SK-MEL-5 (cell line): ENCODE results near the gene FUT1. TPM values are rescaled to one million over a fixed set of nuclear protein-coding genes. Genes with fewer than 3 reads are reported as not detected.
A peak's percentile ranks its signal among the peaks of the same experiment; 100 is the strongest.
"Not testable (repeated sequence)": the region's sequence is repeated elsewhere in the genome, so short reads cannot be mapped to it uniquely, and the experiment has no call there.

Experiments used
- DNase-seq: peaks from one replicate; pipeline ENCODE4 v3.0.0-alpha.2; 2016; ENCODE audit warnings: low read depth, low spot score
- in situ Hi-C: cut with HindIII; loops from 2 replicates; pipeline ENCODE4 v1.10.0; 2016; ENCODE audit warnings: low sequenced_read_pairs, high pct_unique_total_duplicates, low pct_unique_long_range_greater_than_20kb
- polyA plus RNA-seq, 2 experiments: library from polyadenylated mRNA; depleted of rRNA; stranded (reverse); fragments of >200 nt; gene quantifications; 2 replicates each; pipeline ENCODE4 v1.2.3, GENCODE V29; 2015
- total RNA-seq: library from RNA; depleted of rRNA; stranded (reverse); fragments of >200 nt; shearing (Covaris generic); gene quantifications from 2 replicates; pipeline ENCODE4 v1.2.3, GENCODE V29; 2014; rRNA removed

Gene FUT1
- 0.11 and 0.16 TPM in 2 replicates for total RNA-seq
- polyA plus RNA-seq (2015; cell fraction: cytosol; rRNA removed): 0.11 and 0.21 TPM in 2 replicates
- polyA plus RNA-seq (2015; cell fraction: nucleus; rRNA removed): 0.10 and 1.0 TPM in 2 replicates

GRCh38 chr19:48752496-48753365, at the start of gene FUT1:
TSS of gene FUT1 (minus strand) at chr19:48752641. CDS start at chr19:48751281, 1,360 bp downstream.
- DNase-seq: no peak
- in situ Hi-C loops: no loop called here

DNA sequence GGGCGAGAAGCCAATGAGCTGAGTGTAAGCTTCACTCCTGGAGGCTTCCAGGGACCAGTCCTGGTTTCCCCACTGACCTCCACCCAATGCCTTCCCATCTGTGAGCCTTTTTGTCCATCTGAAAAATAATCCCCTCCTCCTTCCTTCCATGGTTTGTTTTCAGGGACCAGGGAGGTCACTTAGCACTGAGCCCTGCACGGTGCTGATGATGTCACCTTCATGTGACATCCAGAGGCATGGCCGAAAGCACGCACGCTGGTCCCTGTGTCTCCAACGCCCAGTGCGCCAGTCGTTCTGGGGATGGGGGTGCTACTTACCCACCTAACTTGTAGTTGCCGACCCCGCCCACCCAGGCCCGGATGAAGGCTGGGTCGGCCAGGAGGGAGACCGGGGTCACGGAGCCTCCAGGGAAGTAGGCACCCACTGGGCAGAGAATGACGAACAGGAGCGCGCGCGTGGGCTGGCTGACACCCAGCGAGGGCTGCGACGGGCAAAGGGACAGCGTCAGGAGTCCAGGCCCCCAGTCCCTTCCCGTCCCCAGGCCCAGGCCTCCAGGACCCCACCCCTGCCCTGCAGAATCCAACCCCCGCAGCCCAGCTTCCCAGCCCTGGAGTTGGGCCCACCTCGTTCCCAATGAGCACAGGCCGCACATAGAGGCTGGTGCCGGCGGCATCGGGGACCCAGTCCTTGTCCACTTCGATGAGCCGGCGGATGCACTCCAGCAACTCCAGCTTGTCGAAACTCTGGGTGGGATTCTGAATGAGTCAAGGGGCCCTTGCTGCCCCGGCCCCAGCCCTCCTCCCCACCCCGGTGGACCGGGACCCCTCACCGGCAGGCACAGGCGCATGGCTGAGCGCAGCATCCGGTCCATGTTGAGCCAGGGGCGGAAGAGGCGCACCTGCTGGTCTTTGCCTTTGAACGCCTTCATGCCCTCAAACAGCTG, 47.2 kb upstream of the FUT1 start:
- in situ Hi-C loops: no loop called here
- no peak for DNase-seq

GRCh38 chr19:48798937-48799336, 46.5 kb upstream of the FUT1 start:
- DNase-seq: no peak
- in situ Hi-C loops: no loop called here

DNA sequence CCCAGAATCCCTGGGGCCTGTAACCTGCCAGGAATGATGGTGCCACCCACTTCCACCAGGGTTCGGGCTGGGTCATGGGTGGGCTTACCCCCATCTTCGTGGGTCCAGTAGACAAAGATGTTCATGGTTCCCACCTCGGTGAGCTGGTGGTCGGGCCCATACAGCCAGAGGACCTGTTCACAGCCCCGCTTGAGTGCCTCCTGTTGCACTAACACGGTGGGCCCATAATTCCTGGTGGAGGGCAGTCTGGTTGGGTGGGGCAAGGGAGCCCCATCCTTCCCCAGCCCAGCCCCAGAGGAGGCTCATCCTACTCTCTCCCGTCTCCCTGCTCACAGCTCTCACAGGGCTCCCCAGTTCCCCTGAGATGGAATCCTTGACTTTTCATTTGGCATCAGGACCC, 44.7 kb upstream of the FUT1 start:
- in situ Hi-C loops: no loop called here
- DNase-seq: no peak

DNA sequence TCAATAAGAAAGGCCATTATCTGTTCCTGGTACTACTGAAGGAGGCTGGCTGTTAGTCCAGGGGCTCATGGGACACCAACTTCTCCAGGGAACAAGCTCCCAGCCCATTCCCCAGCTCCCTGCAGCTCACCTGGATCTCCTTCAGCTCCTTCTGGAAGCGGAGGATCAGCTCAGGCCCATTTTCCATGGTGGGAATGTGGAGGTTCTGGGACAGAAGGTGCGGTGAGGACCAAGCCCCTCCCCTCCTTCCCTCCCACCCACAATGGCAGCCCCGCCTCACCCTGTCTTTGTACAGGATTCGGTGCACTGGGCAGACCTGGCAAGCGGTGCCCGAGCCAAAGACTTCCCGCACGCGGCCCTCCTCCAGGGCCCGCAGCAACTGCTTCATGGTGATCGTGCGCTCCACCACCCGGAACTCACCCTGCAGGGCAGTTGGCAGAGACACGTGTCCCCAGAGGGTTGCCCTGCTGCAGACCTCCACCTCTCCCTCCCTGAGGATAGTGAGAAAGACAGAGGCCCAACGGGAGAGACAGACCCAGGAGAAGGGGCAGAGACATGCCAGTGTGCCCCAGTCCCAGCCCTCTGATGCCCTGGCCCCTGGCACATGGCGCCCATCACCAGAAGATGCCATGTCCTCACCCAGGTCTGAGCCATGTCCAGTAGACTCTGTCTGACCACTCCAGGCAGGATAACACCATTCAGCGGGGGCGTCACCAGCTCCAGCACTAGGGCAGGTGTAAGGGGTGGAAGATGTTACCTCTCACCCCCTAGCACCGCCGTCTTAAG, 44.0 kb upstream of the FUT1 start:
- in situ Hi-C loops: no loop called here
- no peak for DNase-seq

DNA sequence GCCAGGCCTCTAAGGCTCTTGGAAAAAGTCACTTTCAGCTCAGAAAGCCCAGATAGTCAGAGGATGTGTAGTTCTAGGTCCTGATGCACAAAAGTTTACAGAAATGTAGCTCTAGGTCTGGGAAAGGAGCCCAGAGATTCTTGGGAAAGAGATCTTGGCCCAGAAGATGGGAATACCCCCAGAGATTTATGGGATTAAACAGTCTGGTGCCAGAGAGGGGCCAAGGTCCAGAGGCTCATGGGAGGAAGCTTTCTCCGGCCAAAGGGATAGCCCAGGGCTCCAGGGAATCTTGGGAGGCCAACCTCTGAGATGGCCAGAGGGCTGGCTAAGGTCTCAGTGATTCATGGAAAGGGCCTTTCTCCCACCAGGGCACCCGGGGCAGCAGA, 43.2 kb upstream of the FUT1 start:
- no peak for DNase-seq
- in situ Hi-C loops: no loop called here

GRCh38 chr19:48795055-48795684, 42.7 kb upstream of the FUT1 start:
- in situ Hi-C loops: no loop called here
- DNase-seq: peak; percentile 95

DNA sequence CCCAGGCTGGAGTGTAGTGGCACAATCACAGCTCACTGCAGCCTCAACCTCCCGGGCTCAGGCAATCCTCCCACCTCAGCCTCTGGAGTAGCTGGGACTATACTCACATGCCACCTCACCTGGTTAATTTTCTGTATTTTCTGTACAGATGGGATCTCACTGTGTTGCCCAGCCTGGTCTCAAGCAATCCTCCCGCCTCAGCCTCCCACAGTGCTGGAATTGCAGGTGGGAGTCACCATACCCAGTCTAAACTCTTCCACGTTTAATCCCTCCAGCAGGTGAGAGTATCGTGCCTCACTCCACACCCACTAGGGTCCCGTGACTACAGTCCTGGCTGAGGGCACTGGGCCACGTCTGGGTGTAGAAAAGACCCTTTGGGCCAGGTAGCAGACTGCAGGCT, 41.9 kb upstream of the FUT1 start:
- no peak for DNase-seq
- in situ Hi-C loops: no loop called here

DNA sequence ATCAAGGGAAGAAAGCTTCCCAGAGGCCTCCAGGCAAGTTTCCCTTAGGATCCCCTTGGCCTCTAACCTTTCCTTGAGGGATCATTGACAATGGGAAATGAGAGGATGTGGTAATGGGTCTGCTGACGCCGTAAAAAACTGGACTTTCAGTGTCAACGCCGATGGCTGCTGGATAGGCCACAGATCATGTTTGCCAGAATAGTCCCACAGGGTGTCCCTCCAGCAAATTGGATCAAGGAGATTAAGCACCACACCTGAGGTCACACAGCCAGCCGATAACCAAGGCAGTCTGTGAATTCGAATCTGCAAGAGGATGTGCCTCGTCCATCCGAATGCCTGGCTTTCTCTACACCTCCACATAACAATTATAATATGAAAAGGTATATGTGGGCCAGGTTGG, 40.8 kb upstream of the FUT1 start:
- in situ Hi-C loops: no loop called here
- DNase-seq: no peak

- in situ Hi-C loops, DNase-seq: not testable (repeated sequence)
Observed at GRCh38 chr19:48787331-48787730, 34.9 kb upstream of the FUT1 start.

DNA sequence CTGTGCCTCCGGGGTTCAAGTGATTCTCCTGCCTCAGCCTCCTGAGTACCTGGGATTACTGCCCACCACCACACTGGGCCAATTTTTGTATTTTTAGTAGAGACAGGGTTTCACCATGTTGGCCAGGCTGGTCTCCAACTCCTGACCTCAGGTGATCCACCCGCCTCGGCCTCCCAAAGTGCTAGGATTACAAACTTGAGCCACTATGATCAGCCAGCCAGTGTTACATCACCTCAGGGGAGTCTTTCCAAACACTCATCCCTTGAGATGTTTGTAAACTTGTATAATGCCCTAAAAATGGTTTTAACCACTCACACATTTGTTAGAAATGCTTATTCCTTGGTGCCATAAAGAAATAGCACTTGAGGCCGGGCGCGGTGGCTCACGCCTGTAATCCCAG, 34.0 kb upstream of the FUT1 start:
- DNase-seq, in situ Hi-C loops: not testable (repeated sequence)

DNA sequence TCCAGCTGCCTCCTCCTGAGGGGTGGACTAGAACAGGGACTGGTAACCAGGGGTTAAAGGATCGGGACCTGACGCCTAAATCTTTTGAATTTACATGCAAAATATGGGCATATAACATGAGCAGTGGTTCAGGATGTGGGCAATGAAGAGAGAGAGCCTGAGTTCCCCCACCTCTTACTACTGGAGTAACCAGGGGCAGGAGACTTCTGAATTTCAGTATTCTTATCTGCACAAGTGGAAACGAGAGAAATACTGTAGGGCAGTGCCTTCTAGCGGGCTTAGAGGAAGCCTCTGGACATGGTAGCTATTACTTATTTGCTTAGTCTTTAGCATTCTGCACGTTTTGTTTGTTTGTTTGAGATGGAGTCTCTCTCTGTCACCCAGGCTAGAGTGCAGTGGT, 32.1 kb upstream of the FUT1 start:
- peak; percentile 45 for DNase-seq
- in situ Hi-C loops: no loop called here

GRCh38 chr19:48780631-48781391, 28.4 kb upstream of the FUT1 start:
- in situ Hi-C loops: no loop called here
- DNase-seq: peak; percentile 73

GRCh38 chr19:48779636-48780035, 27.2 kb upstream of the FUT1 start:
- in situ Hi-C loops: no loop called here

GRCh38 chr19:48777720-48778119, 25.3 kb upstream of the FUT1 start:
- in situ Hi-C loops: no loop called here

More at GRCh38 chr19:48779636-48780035, 27.2 kb upstream of the FUT1 start:
- no peak for DNase-seq

DNA sequence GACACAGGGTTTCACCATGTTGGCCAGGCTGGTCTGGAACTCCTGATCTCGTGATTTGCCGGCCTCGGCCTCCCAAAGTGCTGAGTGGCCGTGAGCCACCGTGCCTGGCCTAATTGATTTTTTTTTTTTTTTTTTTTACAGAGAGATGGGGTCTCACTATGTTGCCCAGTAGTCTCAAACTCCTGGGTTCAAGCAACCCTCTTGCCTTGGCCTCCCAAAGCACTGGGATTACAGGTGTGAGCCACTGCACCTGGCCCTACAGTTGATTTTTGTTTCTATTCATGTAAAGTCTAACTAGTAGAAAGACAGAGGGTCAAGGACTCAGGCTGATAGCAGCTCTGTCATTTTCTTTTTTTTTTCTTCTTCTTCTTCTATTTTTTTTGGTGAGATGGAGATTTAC, 24.7 kb upstream of the FUT1 start:
- in situ Hi-C loops: no loop called here
- no peak for DNase-seq

More at GRCh38 chr19:48777720-48778119, 25.3 kb upstream of the FUT1 start:
- DNase-seq: no peak
